HG03520 (cell line): ENCODE data around the gene EIF5A2.
"Not testable (repeated sequence)": the region's sequence is repeated elsewhere in the genome, so short reads cannot be mapped to it uniquely, and the experiment has no call there.

Source experiments
- ATAC-seq: cut with Tn5 transposase; IDR thresholded peaks from one replicate; pipeline ENCODE4 v1.9.1; 2021; ENCODE audit warnings: mild to moderate bottlenecking, moderate library complexity; ENCODE audit not compliant: unreplicated experiment

Gene EIF5A2

GRCh38 chr3:170897199-170897598, 11.2 kb downstream of the EIF5A2 start:
- ATAC-seq: not testable (repeated sequence)

GRCh38 chr3:170896781-170897180, 11.7 kb downstream of the EIF5A2 start:
- ATAC-seq: no peak

- ATAC-seq: not testable (repeated sequence)
Observed at GRCh38 chr3:170896333-170896732, 12.1 kb downstream of the EIF5A2 start.

DNA sequence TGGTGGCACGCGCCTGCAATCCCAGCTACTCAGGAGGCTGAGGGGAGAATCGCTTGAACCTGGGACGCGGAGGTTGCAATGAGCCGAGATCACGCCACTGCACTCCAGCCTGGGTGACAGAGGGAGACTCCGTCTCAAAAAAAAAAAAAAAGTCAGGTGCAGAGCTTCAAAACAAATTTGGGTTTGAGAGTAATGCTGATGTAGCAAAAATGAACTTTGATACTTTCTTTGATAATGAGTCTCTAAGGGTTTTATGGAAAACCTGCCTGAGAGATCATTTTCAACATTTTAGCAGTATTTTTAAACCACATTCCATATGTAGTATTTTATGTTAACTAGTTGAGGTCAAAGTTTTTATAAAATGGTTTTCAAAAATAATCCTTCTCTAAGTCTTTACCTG, 14.5 kb downstream of the EIF5A2 start:
- ATAC-seq: no peak

DNA sequence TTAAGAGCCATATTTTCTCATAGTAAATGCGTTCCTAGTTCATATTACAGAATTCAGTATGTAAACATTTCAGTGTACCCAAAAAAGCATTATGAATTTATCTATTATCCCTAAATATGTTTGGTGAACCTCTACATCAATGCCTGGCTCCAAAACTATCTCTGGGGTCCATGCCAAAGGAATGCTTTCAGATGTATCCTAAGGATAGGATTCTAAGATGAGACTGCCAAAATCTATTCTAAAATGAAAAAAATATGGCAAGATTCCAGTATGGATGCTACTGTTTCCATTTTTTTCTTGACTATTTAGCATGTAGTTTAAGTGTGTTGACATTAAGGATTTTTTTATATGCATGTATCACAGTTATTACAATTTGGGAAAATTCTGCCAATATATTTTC, 18.8 kb downstream of the EIF5A2 start:
- ATAC-seq: no peak

DNA sequence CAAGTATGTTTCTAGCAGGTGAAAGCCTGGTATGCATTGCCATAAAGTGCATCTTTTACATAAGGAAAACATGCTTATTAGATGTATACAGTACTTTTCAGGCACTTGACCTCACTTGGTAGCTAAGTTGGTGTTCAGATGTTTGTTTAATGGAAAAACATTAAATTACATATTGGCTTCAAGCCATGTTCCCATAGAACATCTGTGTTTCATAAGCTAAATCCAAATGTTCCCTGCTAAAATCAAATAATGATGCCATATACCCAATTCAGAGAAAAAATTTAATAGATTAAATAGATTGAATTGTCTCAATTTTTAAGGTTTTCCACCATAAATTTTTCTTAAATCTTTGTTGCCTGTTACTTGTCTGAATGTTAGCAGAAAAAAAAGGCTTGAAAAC, 19.3 kb downstream of the EIF5A2 start:
- ATAC-seq: no peak

GRCh38 chr3:170884109-170884930, 24.1 kb downstream of the EIF5A2 start:
- ATAC-seq: not testable (repeated sequence)

- not testable (repeated sequence) for ATAC-seq
Observed at GRCh38 chr3:170878688-170879087, 29.7 kb downstream of the EIF5A2 start.

DNA sequence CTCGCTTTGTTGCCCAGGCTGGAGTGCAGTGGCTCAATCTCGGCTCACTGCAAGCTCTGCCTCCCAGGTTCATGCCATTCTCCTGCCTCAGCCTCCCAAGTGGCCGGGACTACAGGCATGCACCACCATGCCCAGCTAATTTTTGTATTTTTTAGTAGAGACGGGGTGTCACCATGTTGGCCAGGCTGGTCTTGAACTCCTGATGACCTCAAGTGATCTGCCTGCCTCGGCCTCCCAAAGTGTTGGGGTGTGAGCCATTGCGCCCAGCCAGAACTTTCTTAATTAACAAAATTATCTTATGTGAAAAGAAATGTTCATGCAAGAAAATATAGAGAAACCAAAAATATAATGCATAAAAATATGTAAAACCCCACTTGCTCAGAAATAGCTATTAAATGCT, 31.1 kb downstream of the EIF5A2 start:
- ATAC-seq: not testable (repeated sequence)

- ATAC-seq: no peak
Observed at GRCh38 chr3:170876537-170876936, 31.9 kb downstream of the EIF5A2 start.

GRCh38 chr3:170869645-170870593, 38.5 kb downstream of the EIF5A2 start, which contains the start of gene RPL22L1:
Gene RPL22L1 (minus strand): TSS chr3:170870195. CDS start chr3:170870167, 28 bp downstream.
- peak; percentile 97 for ATAC-seq

DNA sequence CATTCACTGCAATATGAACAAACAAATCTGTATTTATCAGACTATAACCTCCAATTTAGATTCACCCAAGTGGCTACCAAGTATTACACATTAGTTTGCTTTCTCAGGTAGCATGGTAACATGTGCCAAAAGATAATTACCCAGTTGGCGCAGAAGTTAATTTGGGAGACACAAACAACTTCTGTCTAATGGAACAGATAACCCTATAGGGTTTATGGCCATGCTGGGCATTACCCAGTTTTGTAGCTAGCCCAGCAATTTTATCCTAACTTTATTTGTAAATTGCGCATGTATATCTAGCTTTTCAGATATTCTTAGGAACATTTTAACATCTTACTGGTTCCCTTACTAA, 39.2 kb downstream of the EIF5A2 start:
- no peak for ATAC-seq

- ATAC-seq: no peak
Observed at GRCh38 chr3:170868577-170869238, 39.7 kb downstream of the EIF5A2 start.

- no peak for ATAC-seq
Observed at GRCh38 chr3:170867143-170867937, 41.1 kb downstream of the EIF5A2 start.

DNA sequence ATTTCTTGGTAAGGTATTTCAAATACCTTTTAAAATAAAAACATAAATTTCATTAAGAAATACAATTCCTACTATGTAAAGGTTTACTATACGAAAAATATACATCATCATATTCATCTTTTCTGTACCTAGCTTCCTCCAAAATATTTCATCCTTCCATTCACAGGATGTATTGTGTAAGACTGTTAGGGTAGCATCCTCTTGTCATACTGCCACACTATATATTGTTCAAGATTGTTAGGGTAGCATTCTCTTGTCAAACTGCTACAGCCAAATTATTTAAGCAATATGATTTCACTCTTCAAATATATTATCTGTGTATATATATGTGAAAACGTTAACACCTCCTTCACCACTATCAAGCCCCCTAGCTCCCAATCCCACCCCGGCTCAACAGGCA, 41.9 kb downstream of the EIF5A2 start:
- no peak for ATAC-seq

DNA sequence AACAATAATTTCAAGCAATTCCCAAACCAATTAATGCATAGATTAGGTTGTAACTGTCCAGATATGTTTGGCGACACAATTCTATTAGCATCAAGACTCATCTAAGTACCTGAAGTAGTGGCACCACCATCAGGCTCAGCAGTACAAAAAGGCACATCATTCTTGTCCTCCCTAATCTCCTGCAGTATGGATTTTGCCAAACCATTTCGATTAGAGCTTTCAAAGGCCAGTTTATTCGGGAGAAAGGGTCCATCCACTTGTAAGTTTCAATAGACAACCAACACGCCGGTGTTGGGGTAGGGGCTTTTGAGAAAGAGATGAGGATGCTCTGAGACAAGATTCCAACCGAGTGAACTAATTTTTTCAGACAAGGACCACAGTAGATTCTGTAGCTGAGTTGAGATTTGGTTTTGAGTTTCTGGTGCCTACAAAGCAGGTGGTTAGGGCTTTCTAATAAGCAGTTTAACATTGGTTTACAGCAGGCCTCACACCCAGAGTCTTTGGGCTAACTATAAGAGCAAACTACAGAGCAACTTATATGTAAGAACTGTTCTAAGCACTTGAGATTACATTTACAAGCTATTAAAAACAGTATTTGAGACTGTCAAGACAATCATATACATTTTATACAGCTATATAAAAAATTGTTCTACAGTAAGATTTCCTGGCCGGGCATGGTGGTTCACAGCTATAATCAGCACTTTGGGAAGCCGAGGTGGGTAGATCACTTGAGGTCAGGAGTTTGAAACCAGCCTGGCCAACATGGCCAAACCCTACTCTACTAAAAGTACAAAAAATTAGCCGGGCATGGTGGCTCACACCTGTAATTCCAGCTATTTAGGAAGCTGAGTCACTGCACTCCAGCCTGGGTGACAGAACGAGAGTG, 43.0 kb downstream of the EIF5A2 start:
- ATAC-seq: no peak

GRCh38 chr3:170864525-170865208, 43.8 kb downstream of the EIF5A2 start:
- ATAC-seq: no peak

- ATAC-seq: no peak
Observed at GRCh38 chr3:170863816-170864215, 44.6 kb downstream of the EIF5A2 start.
